PFSK-1 (cell line): ENCODE measurements around the gene TBX18.

Experiments used
- FOXP2 ChIP-seq: optimal IDR thresholded peaks from 2 replicates; pipeline ENCODE3; 2011; ENCODE audit warnings: borderline replicate concordance, control low read depth, inconsistent platforms; ENCODE audit not compliant: insufficient read depth; ENCODE audit errors: extremely low read length, extremely low read depth
- POLR2AphosphoS5 ChIP-seq: IDR thresholded peaks from 2 replicates; pipeline ENCODE4 v1.6.1; 2012; ENCODE audit warnings: low read depth, mild to moderate bottlenecking, control low read depth, low read length, moderate library complexity
- REST ChIP-seq, 2 experiments: IDR thresholded peaks; 2 replicates each; pipeline versions ENCODE4 v1.6.1 to v1.8.0; 2011 to 2012; ENCODE audit warnings: low read depth in 2 of 2, low read length in 2 of 2, control low read depth in 1 of 2, inconsistent platforms in 1 of 2, mild to moderate bottlenecking in 1 of 2, moderate library complexity in 1 of 2; ENCODE audit not compliant: insufficient read depth in 1 of 2
- SIN3A ChIP-seq: IDR thresholded peaks from 2 replicates; pipeline ENCODE4 v1.6.1; 2012; ENCODE audit warnings: mild to moderate bottlenecking, low read length, moderate library complexity, borderline replicate concordance; ENCODE audit not compliant: insufficient read depth
- TAF1 ChIP-seq: IDR thresholded peaks from 2 replicates; pipeline ENCODE4 v1.6.1; 2012; ENCODE audit warnings: low read length, control low read depth, borderline replicate concordance; ENCODE audit not compliant: insufficient read depth

GRCh38 chr6:84743616-84744015, 20.8 kb downstream of the TBX18 start:
- no peak for TF ChIP-seq POLR2AphosphoS5
- no peak for TF ChIP-seq TAF1
- no peak for TF ChIP-seq REST (IDR thresholded peaks at IDR 0.05; ENCODE audit: insufficient read depth in 1 of 2, low read depth in 2 of 2, low read length in 2 of 2)
- no peak for TF ChIP-seq SIN3A
- TF ChIP-seq FOXP2 = no peak
